Frontal cortex (tissue), 4 donors: ENCODE data around the gene ACSM2A. TPM values are rescaled to one million over a fixed set of nuclear protein-coding genes. Genes with fewer than 3 reads are reported as not detected.
"Not testable (repeated sequence)": the region's sequence is repeated elsewhere in the genome, so short reads cannot be mapped to it uniquely, and the experiment has no call there.

Experiments
- DNase-seq, 2 donors: peaks; one replicate each; pipeline ENCODE4 v3.0.0; 2012; ENCODE audit warnings: low spot score in 2 of 2
- FAIRE-seq: peaks from 2 replicates; lab custom pipeline; 2012; peaks lifted over from hg19 to GRCh38; lab: Jason Lieb, UNC
- total RNA-seq: library from RNA; depleted of rRNA; stranded (reverse); fragments of >200 nt; gene quantifications from one replicate; pipeline ENCODE4 v1.2.3, GENCODE V29; 2014
- donor health status: control.
- donor health status: control.
- donor health status: control.

Gene ACSM2A
- total RNA-seq, 1 donor from 2014 or later = not detected

DNA sequence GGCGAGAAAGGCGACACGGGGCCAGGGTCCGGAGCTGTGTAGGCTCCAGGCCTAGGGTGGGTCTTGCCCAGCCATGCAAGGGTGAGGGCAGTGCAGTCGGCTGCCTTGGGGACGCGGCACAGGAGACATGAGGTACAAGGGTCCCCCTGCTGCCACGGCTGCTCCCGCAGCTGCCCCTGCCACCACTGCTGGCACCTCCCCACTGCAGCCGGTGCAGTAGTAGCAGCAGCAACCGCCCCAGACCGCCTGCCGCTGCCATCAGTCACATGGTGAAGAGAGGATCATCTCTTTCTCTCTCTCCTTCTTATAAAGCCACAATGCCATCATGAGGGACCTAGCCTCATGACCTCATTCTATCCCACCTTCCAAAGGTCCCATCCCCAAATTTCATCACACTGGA, 80.5 kb downstream of the ACSM2A start:
- not testable (repeated sequence) for DNase-seq, FAIRE-seq

DNA sequence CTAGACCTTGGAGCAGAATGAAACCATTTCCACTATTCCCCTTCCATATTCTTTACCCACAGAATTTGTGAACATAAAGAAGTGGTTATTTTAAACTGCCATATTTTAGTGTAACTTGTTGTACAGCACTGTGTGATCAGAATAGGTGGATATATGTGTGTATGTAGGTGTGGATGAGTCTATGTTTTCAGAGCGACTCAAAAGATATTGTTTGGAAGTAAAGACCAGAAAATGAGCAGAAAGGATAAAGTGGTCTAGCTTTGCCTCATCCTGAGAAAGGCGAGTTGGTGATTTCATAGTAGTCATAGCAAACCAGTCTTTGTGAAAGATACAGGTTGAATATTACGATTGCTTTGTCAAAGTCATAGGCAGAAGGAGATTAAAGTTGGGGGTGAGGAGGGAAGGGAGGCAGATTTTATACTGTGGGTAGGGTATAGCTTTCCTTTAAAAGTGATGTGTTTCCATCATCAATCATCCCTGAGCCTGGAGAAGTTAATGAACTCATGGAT, 81.0 kb downstream of the ACSM2A start:
- not testable (repeated sequence) for FAIRE-seq, DNase-seq

DNA sequence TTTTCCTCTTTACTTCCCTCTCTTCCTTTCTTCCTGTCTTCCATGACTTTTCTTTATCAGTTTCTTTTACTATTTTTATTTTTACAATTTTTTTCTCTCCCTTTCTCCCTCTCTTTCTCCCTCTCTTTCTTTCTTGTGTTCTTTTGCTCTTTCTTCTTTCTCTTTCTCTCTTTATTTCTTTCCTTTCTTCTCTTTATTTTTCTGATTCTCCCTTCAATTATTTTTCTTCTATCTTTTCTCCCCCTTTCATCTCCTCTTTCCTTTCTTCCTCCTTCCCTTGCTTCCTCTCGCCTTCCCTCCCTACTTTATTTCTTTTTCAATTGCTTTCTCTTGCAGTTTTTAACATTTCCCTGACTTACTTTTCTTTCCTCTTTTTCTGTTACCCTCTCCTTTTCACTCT, 85.3 kb downstream of the ACSM2A start:
- FAIRE-seq, DNase-seq: not testable (repeated sequence)

Other genes with a start within 250 kb of the ACSM2A start
- gene GP2, start 124.0 kb upstream of the ACSM2A start, total RNA-seq = under 0.01 TPM
- gene UMOD, start 98.8 kb upstream of the ACSM2A start, total RNA-seq = not detected
- not detected for gene PDILT, start 46.8 kb upstream of the ACSM2A start, total RNA-seq
- gene ACSM5, start 42.0 kb upstream of the ACSM2A start, total RNA-seq = under 0.01 TPM
- gene ACSM2B, start 124.8 kb downstream of the ACSM2A start, total RNA-seq = not detected
- not detected for gene ACSM1, start 246.2 kb downstream of the ACSM2A start, total RNA-seq